Suppressor macrophage treated with lipopolysaccharide for 1 hour (primary cell): ENCODE data around the gene TBC1D5.
A peak's percentile ranks its signal among the peaks of the same experiment; 100 is the strongest.

ENCODE experiments used
- DNase-seq, 3 donors: peaks; one replicate each; pipeline ENCODE4 v3.0.0-alpha.2; 2020 to 2022

Gene TBC1D5

DNA sequence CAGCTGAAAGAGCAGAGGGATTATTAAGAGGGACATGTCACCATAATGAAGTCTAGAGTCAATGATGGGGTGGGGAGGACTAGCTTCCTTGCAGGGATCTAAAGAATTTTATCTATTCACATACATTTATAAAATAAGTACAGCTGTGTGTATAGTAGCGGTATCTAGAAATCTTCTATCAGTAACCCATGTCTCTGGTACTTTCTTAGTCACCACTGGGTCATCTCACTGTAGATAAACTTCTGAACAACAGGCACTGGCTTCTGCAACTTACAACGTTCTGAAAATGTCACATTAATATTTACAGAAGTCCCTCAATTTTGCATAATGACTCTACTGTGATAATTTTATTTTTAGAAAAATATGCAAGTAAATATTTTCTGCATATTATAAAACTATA lies 401.7 kb downstream of the TBC1D5 start:
- DNase-seq, result no peak

GRCh38 chr3:17340261-17340660 lies 402.2 kb downstream of the TBC1D5 start:
- no peak for DNase-seq

- no peak for DNase-seq
Observed at GRCh38 chr3:17339132-17339575, 403.3 kb downstream of the TBC1D5 start.

- no peak for DNase-seq
Observed at GRCh38 chr3:17336291-17336690, 406.1 kb downstream of the TBC1D5 start.

- DNase-seq, result no peak
Observed at GRCh38 chr3:17333893-17334292, 408.5 kb downstream of the TBC1D5 start.

DNA sequence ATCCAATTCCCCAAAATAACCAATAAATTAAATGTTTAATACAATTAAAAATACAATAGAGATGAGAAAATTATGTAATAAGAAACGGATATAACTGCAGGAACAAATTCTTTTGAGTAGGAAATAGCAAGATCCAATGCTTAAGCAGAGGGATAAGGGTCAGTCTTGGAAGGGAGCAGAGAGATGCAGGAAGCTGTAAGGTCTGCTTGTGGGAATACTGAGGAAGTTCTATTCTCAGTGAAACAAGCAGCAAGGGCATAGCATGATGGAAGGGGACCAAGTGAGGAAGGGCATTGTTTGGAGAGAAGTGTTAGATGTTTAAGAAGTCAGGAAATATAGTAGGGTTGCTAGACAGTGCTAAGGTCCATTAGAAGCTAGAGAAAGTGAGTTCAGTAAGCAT lies 409.0 kb downstream of the TBC1D5 start:
- no peak for DNase-seq

DNA sequence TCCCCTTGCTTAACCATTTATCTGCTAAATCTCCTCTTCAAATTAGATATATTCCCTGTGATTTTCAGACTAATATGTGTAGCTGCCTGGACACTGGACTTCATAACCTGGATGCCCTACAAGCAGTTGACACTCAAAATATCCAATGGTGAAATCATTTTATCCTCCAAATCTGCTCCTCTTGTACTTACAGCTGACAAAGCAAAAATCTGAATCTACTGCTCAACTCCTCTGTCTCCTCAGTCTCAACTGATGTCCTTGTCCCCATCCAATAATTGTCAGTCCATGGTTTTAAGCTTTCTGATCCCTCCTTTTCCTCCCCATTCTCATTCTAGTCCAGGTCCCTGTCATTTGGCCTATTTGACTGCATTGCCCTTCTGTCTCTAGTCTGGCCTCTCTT lies 411.8 kb downstream of the TBC1D5 start:
- no peak for DNase-seq

DNA sequence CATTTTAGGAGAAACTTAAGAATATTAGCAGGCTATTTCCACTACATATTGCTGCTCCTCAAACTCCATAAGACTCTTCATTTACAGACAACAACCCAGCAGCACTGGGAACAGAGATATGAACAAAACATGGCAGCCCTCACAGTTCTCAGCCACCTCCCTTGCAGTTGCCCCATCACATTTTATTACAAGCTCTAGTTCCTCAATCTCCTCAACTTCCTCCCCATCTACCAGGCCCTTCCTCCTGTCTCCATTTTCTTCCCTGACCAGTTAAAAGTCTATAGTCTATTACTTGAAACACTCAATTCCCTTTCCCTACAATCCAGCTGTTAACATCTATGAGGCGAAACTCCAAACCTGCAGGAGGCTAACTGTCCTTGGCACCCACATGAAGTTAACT lies 412.5 kb downstream of the TBC1D5 start:
- DNase-seq, result peak in 1 of 3 donors; percentile 26

- DNase-seq, result peak in 2 of 3 donors; percentile 4 to 35
Observed at GRCh38 chr3:17322106-17322793, 420.2 kb downstream of the TBC1D5 start.

DNA sequence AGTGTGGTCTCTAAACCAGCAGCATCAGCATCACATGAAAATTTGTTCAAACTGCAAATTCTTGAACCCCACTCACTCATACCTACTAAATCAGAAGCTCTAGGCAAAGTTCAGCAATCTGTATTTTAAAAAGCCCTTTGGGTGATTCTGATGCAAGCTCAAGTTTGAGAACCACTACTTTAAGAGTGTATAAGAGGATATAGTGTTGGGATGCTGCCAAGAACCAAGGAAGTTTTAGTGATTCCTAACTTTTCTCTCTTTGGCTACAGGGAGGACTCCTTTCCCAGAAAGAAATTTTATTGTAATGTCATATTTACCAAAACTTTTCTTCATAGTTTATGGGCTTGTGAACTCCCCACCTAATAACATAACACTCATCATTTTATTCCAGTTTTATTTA lies 422.2 kb downstream of the TBC1D5 start:
- DNase-seq, result no peak

- DNase-seq, result no peak
Observed at GRCh38 chr3:17315897-17316296, 426.5 kb downstream of the TBC1D5 start.

DNA sequence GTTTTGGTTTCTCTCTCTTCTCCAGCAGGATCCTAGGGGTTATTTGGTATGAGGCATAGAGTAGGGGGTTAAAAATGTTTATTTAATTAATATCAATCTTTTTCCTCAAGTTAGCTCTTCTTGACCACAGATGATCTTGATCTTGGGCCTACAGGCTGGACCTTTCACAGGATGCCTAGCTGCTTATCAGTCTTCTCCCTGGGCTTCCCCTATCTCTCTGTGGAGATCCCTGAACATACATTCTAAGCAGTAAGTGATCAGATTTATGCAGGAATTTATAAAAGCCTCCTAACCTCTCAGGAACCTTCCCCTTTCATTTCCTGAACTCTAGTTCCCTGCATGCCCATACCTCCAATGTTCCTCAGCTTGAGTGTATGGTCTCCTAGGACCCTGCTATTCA lies 428.3 kb downstream of the TBC1D5 start:
- DNase-seq, result no peak

DNA sequence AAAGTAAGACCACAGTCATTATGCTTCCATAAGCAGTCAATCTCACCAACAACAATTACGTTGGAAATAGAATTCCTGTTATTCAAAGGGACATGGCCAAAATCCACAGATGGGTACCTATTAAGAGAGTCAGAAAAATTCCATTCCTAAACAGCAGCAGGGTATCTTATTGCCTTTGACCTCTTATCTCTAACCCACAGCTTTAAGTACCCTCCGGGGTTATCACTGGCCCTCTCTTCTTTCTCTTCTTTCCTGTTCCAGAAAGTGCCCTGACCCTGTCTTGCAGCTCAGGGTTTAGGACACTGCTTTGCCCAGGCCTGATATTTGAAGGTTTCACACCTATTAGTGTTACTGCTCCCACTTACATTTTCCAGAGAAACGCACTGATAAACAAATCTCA lies 428.7 kb downstream of the TBC1D5 start:
- DNase-seq, result no peak

GRCh38 chr3:17310983-17311382 lies 431.4 kb downstream of the TBC1D5 start:
- no peak for DNase-seq

GRCh38 chr3:17307887-17308286 lies 434.5 kb downstream of the TBC1D5 start:
- DNase-seq, result no peak

DNA sequence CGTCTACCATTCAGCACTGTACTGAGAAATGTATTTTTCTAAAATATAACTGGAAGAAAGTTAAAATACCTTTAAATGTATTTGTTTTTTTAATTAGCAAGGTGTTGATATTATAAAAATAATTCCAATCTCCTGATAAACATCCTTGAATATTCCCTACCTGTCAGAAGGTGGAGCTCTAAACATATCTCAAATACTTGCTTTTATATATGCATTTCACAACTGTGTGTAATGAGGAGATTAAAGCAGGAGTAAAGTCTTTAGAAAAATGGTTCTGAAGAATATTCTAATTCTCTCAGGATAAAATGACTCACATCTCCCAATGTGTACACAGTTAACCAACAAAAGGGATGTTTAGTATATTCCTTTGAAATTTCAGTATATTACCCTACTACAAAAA lies 434.9 kb downstream of the TBC1D5 start:
- DNase-seq, result no peak

DNA sequence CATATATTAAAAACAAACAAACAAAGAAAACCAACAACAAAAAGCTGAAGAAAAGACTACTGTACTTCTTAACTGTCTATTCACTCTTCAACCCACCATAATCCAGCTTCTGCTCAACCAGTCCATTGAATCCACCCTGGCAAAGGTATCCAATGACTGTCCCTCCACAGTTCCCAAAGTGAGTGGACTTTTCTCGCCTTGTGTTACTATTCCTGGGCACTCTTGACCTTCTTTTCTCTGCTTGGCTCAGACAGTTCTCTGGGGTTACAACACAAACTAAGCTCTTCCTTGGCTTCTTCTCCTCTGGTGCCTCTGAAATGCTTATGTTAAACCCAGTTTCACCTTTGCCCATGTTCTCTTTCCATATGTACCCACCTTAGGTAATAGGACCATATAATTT lies 437.5 kb downstream of the TBC1D5 start:
- DNase-seq, result no peak

GRCh38 chr3:17302774-17303173 lies 439.7 kb downstream of the TBC1D5 start:
- DNase-seq, result no peak

DNA sequence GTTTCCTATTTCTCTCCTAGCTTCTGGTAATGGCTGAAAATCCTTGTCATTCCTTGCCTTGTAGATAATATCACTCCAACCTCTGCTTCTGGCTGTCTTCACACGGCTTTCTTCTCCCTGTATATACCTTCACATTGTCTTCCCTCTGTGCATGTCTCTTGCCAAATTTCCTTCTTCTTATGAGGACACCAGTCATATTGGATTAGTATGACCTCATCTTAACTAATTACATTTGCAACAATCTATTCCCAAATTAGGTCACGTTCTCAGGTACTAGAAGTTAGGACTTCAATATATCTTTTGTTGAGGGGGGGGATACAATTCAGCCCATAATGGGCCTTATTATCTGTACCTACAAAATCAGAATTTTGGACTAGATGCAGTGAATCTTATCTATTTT lies 440.3 kb downstream of the TBC1D5 start:
- no peak for DNase-seq

GRCh38 chr3:17301271-17301670 lies 441.2 kb downstream of the TBC1D5 start:
- DNase-seq, result no peak

- no peak for DNase-seq
Observed at GRCh38 chr3:17300441-17300840, 442.0 kb downstream of the TBC1D5 start.

- DNase-seq, result no peak
Observed at GRCh38 chr3:17298038-17298437, 444.4 kb downstream of the TBC1D5 start.

DNA sequence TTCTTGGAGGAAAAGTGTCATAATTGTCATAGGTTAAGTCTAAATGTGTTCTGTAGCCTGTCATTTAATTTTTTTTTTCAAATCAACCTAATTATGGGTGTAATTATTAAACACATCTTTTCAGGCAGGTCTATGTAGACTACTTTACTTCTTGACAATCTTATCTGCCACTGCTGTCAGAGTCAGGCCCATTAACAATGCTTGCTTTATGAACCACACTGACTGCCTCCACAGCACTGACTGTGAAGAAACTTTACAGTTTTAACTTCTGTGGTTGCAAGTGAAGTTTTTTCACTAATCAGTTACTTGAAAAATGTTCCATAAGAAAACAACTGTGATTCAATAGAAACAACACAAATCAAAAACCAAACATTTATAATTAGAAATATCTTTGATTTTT lies 449.9 kb downstream of the TBC1D5 start:
- DNase-seq, result no peak

DNA sequence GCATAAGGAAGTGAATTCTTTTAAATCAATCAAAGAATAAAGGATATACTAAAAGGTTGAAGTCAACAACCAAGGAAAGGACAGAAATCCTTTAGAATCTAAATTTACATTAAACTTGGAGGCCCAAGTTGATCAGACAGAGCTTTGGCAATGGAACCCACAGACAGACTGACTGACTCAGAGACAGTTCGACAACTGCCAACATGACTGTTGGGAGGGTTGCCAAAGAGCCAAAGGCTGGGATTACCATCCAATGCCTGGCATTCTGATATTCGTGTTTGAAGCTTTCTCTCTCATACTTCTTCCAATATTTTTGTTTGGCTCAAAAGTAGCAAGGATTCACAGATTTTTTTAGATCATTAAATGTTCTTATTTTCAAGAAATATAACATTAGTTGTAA lies 451.5 kb downstream of the TBC1D5 start:
- no peak for DNase-seq

DNA sequence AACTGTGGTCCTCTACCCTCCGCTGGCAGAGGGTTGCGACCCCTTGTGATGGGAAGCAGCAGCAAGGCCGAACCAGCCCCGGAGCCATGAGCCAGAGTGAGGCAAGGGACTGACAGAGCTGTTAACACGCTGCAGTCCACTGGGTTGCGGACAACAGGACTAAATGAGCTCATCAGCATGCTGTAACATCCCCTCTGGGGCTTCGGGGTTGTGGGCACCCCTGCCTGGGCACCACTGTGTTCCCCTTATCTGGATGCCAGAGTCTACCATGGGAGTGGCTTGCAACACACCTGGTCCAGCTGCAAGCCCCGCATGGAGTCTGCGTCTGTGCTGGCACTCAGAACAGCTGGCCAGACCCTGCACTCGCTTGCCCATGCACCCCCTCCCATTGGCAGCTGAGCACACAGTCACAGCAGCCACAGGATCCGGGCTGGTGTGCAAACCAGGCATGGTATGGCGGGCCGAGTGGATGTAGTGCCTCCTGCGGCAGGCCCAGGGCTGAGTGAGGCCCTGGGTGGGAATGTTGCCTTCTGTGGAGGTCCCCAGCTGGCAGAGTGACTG lies 453.5 kb downstream of the TBC1D5 start:
- no peak for DNase-seq
